ENCODE data around the gene MYLK4. TPM values are rescaled to one million over a fixed set of nuclear protein-coding genes. Genes with fewer than 3 reads are reported as not detected.

MYLK4 gene
- total and polyA plus RNA-seq, 2 of the 13 experiments (the other 11 are each of a cell fraction or from before 2014, with no cell fraction given): 0.26 to 0.29 TPM

DNA sequence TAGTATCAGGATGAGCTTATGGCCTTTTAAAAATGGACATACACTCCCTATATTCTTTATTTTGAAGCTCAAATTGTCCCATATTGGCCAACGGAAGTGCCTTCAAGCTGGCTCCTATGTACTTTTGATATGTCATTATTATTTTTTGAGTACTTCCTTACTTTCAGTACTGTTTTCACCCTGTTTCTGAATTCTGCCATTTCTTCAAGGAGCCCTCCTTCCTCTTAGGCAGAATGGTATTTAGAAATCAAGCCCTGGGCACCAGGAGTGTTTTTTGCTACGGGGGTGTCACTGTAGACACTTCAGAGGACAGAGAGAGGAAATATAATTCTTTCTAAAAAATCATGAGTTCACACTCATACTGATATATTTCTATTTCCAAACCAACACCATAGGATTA, 5.5 kb upstream of the MYLK4 start:
- ChIA-PET POLR2A (no interaction called here), CTCF (ENCODE audit: low intra/inter-chr PET ratio, low total read pairs) (no interaction called here)
- no peak for TF ChIP-seq ZNF780A (CRISPR knock-in tag; IDR thresholded peaks at IDR 0.05)
- 0 out of 2 replicates have a peak, but pooled peaks have one; percentile 1 for TF ChIP-seq CREM (IDR thresholded peaks at IDR 0.05)
- TF ChIP-seq CREM (CRISPR knock-in tag; IDR thresholded peaks at IDR 0.05): no peak
- TF ChIP-seq POLR2A (IDR thresholded peaks at IDR 0.05; ENCODE audit: insufficient read depth in 1 of 2, low read depth in 2 of 2, low read length in 2 of 2): no peak
- TF ChIP-seq, protein P1, sequence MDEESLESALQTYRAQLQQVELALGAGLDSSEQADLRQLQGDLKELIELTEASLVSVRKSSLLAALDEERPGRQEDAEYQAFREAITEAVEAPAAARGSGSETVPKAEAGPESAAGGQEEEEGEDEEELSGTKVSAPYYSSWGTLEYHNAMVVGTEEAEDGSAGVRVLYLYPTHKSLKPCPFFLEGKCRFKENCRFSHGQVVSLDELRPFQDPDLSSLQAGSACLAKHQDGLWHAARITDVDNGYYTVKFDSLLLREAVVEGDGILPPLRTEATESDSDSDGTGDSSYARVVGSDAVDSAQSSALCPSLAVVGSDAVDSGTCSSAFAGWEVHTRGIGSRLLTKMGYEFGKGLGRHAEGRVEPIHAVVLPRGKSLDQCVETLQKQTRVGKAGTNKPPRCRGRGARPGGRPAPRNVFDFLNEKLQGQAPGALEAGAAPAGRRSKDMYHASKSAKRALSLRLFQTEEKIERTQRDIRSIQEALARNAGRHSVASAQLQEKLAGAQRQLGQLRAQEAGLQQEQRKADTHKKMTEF (CRISPR knock-in tag; IDR thresholded peaks at IDR 0.05): no peak
- no peak for TF ChIP-seq PLSCR1 (CRISPR knock-in tag; IDR thresholded peaks at IDR 0.05; ENCODE audit: borderline replicate concordance)
- no peaks in the 10 kb centered on the region for H3K9me3 ChIP-seq (ENCODE audit: low read length)
- intact Hi-C loops (cut with micrococcal nuclease; ENCODE audit: unreplicated experiment): no loop called here
- no peak overlapping the region for H3K4me3 ChIP-seq (replicated peaks in 1 of 3; ENCODE audit: insufficient read depth in 1 of 3, low read depth in 2 of 3, low read length in 3 of 3)
- H4K20me1 ChIP-seq (ENCODE audit: insufficient read depth, low read length): no peaks in the 10 kb centered on the region
- DNase-seq (ENCODE audit: low spot score) (no peak), ATAC-seq (no peak), FAIRE-seq (no peak)
- no peak overlapping the region for H2AFZ ChIP-seq (ENCODE audit: low read length)
- H3K79me2 ChIP-seq (ENCODE audit: insufficient read depth, low read length): no peaks in the 10 kb centered on the region
- WGBS (ENCODE audit: low lambda C conversion rate): 42% methylated on average over 2 of the region's 2 CpGs
- in situ Hi-C loops (cut with HindIII; ENCODE audit: extremely low pct_ligation_motif_present, low pct_unique_long_range_greater_than_20kb): no loop called here
- no peak overlapping the region for H3K27ac ChIP-seq (ENCODE audit: extremely low read length, insufficient read depth, low read length)
- BruUV-seq (replicated peaks): no TSS peak
- H3K4me2 ChIP-seq (ENCODE audit: low read depth, low read length): no peak overlapping the region
- H3K9ac ChIP-seq (ENCODE audit: insufficient read depth, low read depth, low read length): no peak overlapping the region
- H3K4me1 ChIP-seq (ENCODE audit: insufficient read depth, low read length): peaks cover 34% of the 10 kb centered on the region
- no peaks in the 10 kb centered on the region for H3K36me3 ChIP-seq (replicated peaks in 1 of 2; ENCODE audit: control insufficient read depth in 1 of 2, insufficient read depth in 2 of 2, low read length in 2 of 2)
- no peaks in the 10 kb centered on the region for H3K27me3 ChIP-seq (ENCODE audit: control insufficient read depth in 1 of 2, insufficient read depth in 2 of 2, low read length in 2 of 2)

GRCh38 chr6:2755456-2755855, 4.7 kb upstream of the MYLK4 start:
- no peaks in the 10 kb centered on the region for H3K79me2 ChIP-seq (ENCODE audit: insufficient read depth, low read length)
- WGBS (ENCODE audit: low lambda C conversion rate): 51% methylated on average over 3 of the region's 3 CpGs
- H2AFZ ChIP-seq (ENCODE audit: low read length): no peak overlapping the region
- ATAC-seq: no peak
- peaks cover 0 to 2% of the 10 kb centered on the region in 2 experiments; a peak in 2 of 5 replicates for H3K27me3 ChIP-seq (ENCODE audit: control insufficient read depth in 1 of 2, insufficient read depth in 2 of 2, low read length in 2 of 2)
- H3K4me1 ChIP-seq (ENCODE audit: insufficient read depth, low read length): peaks cover 42% of the 10 kb centered on the region
- BruUV-seq (replicated peaks): no TSS peak
- in situ Hi-C loops (cut with HindIII; ENCODE audit: extremely low pct_ligation_motif_present, low pct_unique_long_range_greater_than_20kb): no loop called here
- H3K9ac ChIP-seq (ENCODE audit: insufficient read depth, low read depth, low read length): no peak overlapping the region
- DNase-seq (ENCODE audit: low spot score): no peak
- no peak overlapping the region for H3K27ac ChIP-seq (ENCODE audit: extremely low read length, insufficient read depth, low read length)
- no peaks in the 10 kb centered on the region for H4K20me1 ChIP-seq (ENCODE audit: insufficient read depth, low read length)
- H3K9me3 ChIP-seq (ENCODE audit: low read length): no peaks in the 10 kb centered on the region
- intact Hi-C loops (cut with micrococcal nuclease; ENCODE audit: unreplicated experiment): no loop called here
- CTCF ChIA-PET (ENCODE audit: low intra/inter-chr PET ratio, low total read pairs): no interaction called here
- H3K36me3 ChIP-seq (replicated peaks in 1 of 2; ENCODE audit: control insufficient read depth in 1 of 2, insufficient read depth in 2 of 2, low read length in 2 of 2): no peaks in the 10 kb centered on the region
- H3K4me2 ChIP-seq (ENCODE audit: low read depth, low read length): no peak overlapping the region
- H3K4me3 ChIP-seq (replicated peaks in 1 of 3; ENCODE audit: insufficient read depth in 1 of 3, low read depth in 2 of 3, low read length in 3 of 3): no peak overlapping the region
- POLR2A ChIA-PET: no interaction called here
- FAIRE-seq: no peak
- TF ChIP-seq, protein P1 (CRISPR knock-in tag; IDR thresholded peaks at IDR 0.05): no peak
- TF ChIP-seq, protein P2, sequence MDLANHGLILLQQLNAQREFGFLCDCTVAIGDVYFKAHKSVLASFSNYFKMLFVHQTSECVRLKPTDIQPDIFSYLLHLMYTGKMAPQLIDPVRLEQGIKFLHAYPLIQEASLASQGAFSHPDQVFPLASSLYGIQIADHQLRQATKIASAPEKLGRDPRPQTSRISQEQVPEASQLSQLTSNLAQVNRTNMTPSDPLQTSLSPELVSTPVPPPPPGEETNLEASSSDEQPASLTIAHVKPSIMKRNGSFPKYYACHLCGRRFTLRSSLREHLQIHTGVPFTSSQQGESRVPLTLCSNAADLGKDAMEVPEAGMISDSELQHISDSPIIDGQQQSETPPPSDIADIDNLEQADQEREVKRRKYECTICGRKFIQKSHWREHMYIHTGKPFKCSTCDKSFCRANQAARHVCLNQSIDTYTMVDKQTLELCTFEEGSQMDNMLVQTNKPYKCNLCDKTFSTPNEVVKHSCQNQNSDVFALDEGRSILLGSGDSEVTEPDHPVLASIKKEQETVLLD (CRISPR knock-in tag; IDR thresholded peaks at IDR 0.05; ENCODE audit: low read depth): no peak
- TF ChIP-seq SSRP1 (CRISPR knock-in tag; IDR thresholded peaks at IDR 0.05) (no peak), KDM1A (CRISPR knock-in tag; IDR thresholded peaks at IDR 0.05) (no peak), SIX1 (CRISPR knock-in tag; IDR thresholded peaks at IDR 0.05; ENCODE audit: borderline replicate concordance) (no peak), KLF13 (CRISPR knock-in tag; IDR thresholded peaks at IDR 0.05) (no peak), ZNF260 (CRISPR knock-in tag; IDR thresholded peaks at IDR 0.05; ENCODE audit: borderline replicate concordance, low read depth) (no peak), ZUFSP (CRISPR knock-in tag; IDR thresholded peaks at IDR 0.05; ENCODE audit: borderline replicate concordance) (no peak)

Data from HepG2 (cell line).